GM12878 (cell line): Measurements from ENCODE around the gene NFASC.

Source experiments
- EZH2 ChIP-seq: IDR thresholded peaks from 2 replicates; pipeline ENCODE4 v1.6.1; 2012; ENCODE audit warnings: low read depth, mild to moderate bottlenecking, control low read depth, inconsistent platforms, low read length, borderline replicate concordance; ENCODE audit not compliant: control insufficient read depth
- SP1 ChIP-seq: IDR thresholded peaks from one replicate; pipeline ENCODE4 v1.6.1; 2011; ENCODE audit warnings: low read depth, low read length
- TAF1 ChIP-seq: IDR thresholded peaks from 2 replicates; pipeline ENCODE4 v1.6.1; 2011; ENCODE audit warnings: mild to moderate bottlenecking, low read depth, low read length, borderline replicate concordance

- no peak for TF ChIP-seq TAF1
- no peak for TF ChIP-seq SP1
- no peak for TF ChIP-seq EZH2
These were observed 91.2 kb downstream of the NFASC start for GRCh38 chr1:204961765-204962419.
